Measurements from ENCODE around the gene APIP. TPM values are rescaled to one million over a fixed set of nuclear protein-coding genes. Genes with fewer than 3 reads are reported as not detected.

The APIP gene
- polyA plus RNA-seq, 1 of the 3 experiments (the other 2 are of a cell fraction) = 21.3 TPM

- Histone ChIP-seq H3K27ac (ENCODE audit: low read depth in 2 of 2, low read length in 1 of 2) (no peak overlapping the region), H3K9me2 (no peaks in the 10 kb centered on the region), H3K79me2 (ENCODE audit: insufficient read depth) (peaks cover 54% of the 10 kb centered on the region), H3K4me1 (ENCODE audit: control insufficient read depth in 1 of 2, insufficient read depth in 2 of 2, low read depth in 1 of 2, low read length in 1 of 2) (peaks cover 4 to 6% of the 10 kb centered on the region in 2 experiments; a peak in 3 of 4 replicates), H3K27me3 (ENCODE audit: insufficient read depth) (no peaks in the 10 kb centered on the region), H4K20me1 (ENCODE audit: insufficient read depth) (no peaks in the 10 kb centered on the region; the same call in 1 of the 2 replicates), H3K4me3 (ENCODE audit: low read depth in 2 of 2, low read length in 1 of 2) (no peak overlapping the region), H3K36me3 (replicated peaks in 1 of 2; ENCODE audit: control insufficient read depth in 1 of 2, insufficient read depth in 2 of 2, low read length in 1 of 2) (peaks cover 7% of the 10 kb centered on the region in 2 experiments), H3K9me3 (no peaks in the 10 kb centered on the region), H3K4me2 (no peak overlapping the region), H3K9ac (no peak overlapping the region), H2AFZ (ENCODE audit: low read depth) (no peak overlapping the region), H3F3A (replicated peaks; ENCODE audit: insufficient read depth) (peaks cover 7% of the 10 kb centered on the region)
- POLR2A ChIA-PET = no interaction called here
- TF ChIP-seq FOXM1 (IDR thresholded peaks at IDR 0.05; ENCODE audit: low read depth) (no peak), YY1 (IDR thresholded peaks at IDR 0.05; ENCODE audit: low read depth) (no peak), MEF2A (IDR thresholded peaks at IDR 0.05; ENCODE audit: borderline replicate concordance, low read depth) (no peak), SIN3A (IDR thresholded peaks at IDR 0.05; ENCODE audit: borderline replicate concordance, low read depth, low read length) (no peak), JUND (IDR thresholded peaks at IDR 0.05) (no peak)
- TF ChIP-seq, protein P1, sequence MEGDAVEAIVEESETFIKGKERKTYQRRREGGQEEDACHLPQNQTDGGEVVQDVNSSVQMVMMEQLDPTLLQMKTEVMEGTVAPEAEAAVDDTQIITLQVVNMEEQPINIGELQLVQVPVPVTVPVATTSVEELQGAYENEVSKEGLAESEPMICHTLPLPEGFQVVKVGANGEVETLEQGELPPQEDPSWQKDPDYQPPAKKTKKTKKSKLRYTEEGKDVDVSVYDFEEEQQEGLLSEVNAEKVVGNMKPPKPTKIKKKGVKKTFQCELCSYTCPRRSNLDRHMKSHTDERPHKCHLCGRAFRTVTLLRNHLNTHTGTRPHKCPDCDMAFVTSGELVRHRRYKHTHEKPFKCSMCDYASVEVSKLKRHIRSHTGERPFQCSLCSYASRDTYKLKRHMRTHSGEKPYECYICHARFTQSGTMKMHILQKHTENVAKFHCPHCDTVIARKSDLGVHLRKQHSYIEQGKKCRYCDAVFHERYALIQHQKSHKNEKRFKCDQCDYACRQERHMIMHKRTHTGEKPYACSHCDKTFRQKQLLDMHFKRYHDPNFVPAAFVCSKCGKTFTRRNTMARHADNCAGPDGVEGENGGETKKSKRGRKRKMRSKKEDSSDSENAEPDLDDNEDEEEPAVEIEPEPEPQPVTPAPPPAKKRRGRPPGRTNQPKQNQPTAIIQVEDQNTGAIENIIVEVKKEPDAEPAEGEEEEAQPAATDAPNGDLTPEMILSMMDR (IDR thresholded peaks at IDR 0.05) = no peak
- TF ChIP-seq, protein P2, sequence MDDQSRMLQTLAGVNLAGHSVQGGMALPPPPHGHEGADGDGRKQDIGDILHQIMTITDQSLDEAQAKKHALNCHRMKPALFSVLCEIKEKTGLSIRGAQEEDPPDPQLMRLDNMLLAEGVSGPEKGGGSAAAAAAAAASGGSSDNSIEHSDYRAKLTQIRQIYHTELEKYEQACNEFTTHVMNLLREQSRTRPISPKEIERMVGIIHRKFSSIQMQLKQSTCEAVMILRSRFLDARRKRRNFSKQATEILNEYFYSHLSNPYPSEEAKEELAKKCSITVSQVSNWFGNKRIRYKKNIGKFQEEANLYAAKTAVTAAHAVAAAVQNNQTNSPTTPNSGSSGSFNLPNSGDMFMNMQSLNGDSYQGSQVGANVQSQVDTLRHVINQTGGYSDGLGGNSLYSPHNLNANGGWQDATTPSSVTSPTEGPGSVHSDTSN (IDR thresholded peaks at IDR 0.05) = no peak
- CTCF ChIA-PET = interaction anchor here (1.6 kb wide), 1 partner anchor 502 kb away, joined by 4 read pairs; no protein-coding TSS in a partner anchor
- 86% methylated on average over 1 of the region's 1 CpG for WGBS (ENCODE audit: low lambda C conversion rate)
- no peak for DNase-seq
These were observed 5.4 kb downstream of the APIP start for GRCh38 chr11:34910817-34911216.

GRCh38 chr11:34909955-34910354 is 6.2 kb downstream of the APIP start:
- ChIA-PET POLR2A (no interaction called here), CTCF (interaction anchor here (1.6 kb wide), 2 partner anchors 19 to 503 kb away, joined by 4 to 7 read pairs; no protein-coding TSS in a partner anchor)
- WGBS (ENCODE audit: low lambda C conversion rate) = 87% methylated on average over 4 of the region's 4 CpGs
- DNase-seq = no peak
- Histone ChIP-seq H3K36me3 (replicated peaks in 1 of 2; ENCODE audit: control insufficient read depth in 1 of 2, insufficient read depth in 2 of 2, low read length in 1 of 2) (peaks cover 7% of the 10 kb centered on the region in 2 experiments), H3K9me2 (no peaks in the 10 kb centered on the region), H4K20me1 (ENCODE audit: insufficient read depth) (no peaks in the 10 kb centered on the region; the same call in 1 of the 2 replicates), H2AFZ (ENCODE audit: low read depth) (no peak overlapping the region), H3K27me3 (ENCODE audit: insufficient read depth) (no peaks in the 10 kb centered on the region), H3K9me3 (no peaks in the 10 kb centered on the region), H3K4me2 (no peak overlapping the region), H3K79me2 (ENCODE audit: insufficient read depth) (peaks cover 48% of the 10 kb centered on the region), H3K9ac (no peak overlapping the region), H3K4me1 (ENCODE audit: control insufficient read depth in 1 of 2, insufficient read depth in 2 of 2, low read depth in 1 of 2, low read length in 1 of 2) (peaks cover 4% of the 10 kb centered on the region in 2 experiments; a peak in 3 of 4 replicates), H3K4me3 (ENCODE audit: low read depth in 2 of 2, low read length in 1 of 2) (no peak overlapping the region), H3F3A (replicated peaks; ENCODE audit: insufficient read depth) (peaks cover under 1% of the 10 kb centered on the region), H3K27ac (ENCODE audit: low read depth in 2 of 2, low read length in 1 of 2) (no peak overlapping the region)
- no peak for TF ChIP-seq GABPA (IDR thresholded peaks at IDR 0.05; ENCODE audit: low read depth)
- TF ChIP-seq, protein P3, sequence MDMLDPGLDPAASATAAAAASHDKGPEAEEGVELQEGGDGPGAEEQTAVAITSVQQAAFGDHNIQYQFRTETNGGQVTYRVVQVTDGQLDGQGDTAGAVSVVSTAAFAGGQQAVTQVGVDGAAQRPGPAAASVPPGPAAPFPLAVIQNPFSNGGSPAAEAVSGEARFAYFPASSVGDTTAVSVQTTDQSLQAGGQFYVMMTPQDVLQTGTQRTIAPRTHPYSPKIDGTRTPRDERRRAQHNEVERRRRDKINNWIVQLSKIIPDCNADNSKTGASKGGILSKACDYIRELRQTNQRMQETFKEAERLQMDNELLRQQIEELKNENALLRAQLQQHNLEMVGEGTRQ (IDR thresholded peaks at IDR 0.05; ENCODE audit: borderline replicate concordance, low read depth, low read length) = no peak
- TF ChIP-seq, protein P1 (IDR thresholded peaks at IDR 0.05) = no peak
- no peak for TF ChIP-seq SMC3 (IDR thresholded peaks at IDR 0.05; ENCODE audit: low read depth, low read length)
- TF ChIP-seq TCF12 (IDR thresholded peaks at IDR 0.05) = no peak

All from SK-N-SH (cell line).